IMR-90 (cell line): ENCODE results near the gene CLIC5. TPM values are rescaled to one million over a fixed set of nuclear protein-coding genes. Genes with fewer than 3 reads are reported as not detected.

ENCODE experiments used
- ATAC-seq: fragments of 200-7000 bp; cut with Tn5 transposase; 2 replicates; pipeline ENCODE4 v1.9.1; 2020; ENCODE audit warnings: low read depth, mild to moderate bottlenecking, moderate library complexity
- BruUV-seq: library from RNA; stranded (reverse); fragments of 400-500 nt; replicated peaks from 2 replicates; lab custom pipeline; 2021; lab: Mats Ljungman, UMichigan
- CTCF ChIA-PET: fragments of 300-600 bp; formaldehyde crosslinking; extraction: SDS; loops from one replicate; lab custom pipeline; 2021; ENCODE audit warnings: antibody characterized with exemption; lab: Yijun Ruan, JAX
- POLR2A ChIA-PET: fragments of 300-600 bp; sonication (Branson Sonifier 250); formaldehyde crosslinking; loops from one replicate; lab custom pipeline; 2022; ENCODE audit warnings: antibody characterized with exemption; ENCODE audit not compliant: unreplicated experiment; lab: Charles Lee
- DNase-seq: peaks from one replicate; pipeline ENCODE4 v3.0.0; 2013
- H2AFZ ChIP-seq: replicated peaks from 2 replicates; pipeline ENCODE3; 2013; ENCODE audit warnings: low read length, mild to moderate bottlenecking; ENCODE audit not compliant: poor library complexity
- H2AK5ac ChIP-seq: 2 replicates; pipeline ENCODE4 v1.6.1; 2013; ENCODE audit warnings: low read depth, low read length, inconsistent platforms
- H2AK9ac ChIP-seq: replicated peaks from 2 replicates; pipeline ENCODE3; 2013; ENCODE audit warnings: mild to moderate bottlenecking, low read depth, low read length, moderate library complexity; ENCODE audit not compliant: poor library complexity
- H2BK120ac ChIP-seq: 2 replicates; pipeline ENCODE4 v1.6.1; 2013; ENCODE audit warnings: low read depth, low read length, inconsistent platforms
- H2BK15ac ChIP-seq: 3 replicates; pipeline ENCODE4 v1.6.1; 2013; ENCODE audit warnings: low read depth, low read length, inconsistent platforms
- H2BK20ac ChIP-seq: 2 replicates; pipeline ENCODE4 v1.6.1; 2013; ENCODE audit warnings: low read depth, mild to moderate bottlenecking, inconsistent platforms, low read length, moderate library complexity
- H2BK5ac ChIP-seq: 2 replicates; pipeline ENCODE4 v1.6.1; 2013; ENCODE audit warnings: mild to moderate bottlenecking, low read depth, low read length, inconsistent platforms; ENCODE audit not compliant: poor library complexity, severe bottlenecking
- H3K14ac ChIP-seq: replicated peaks from 2 replicates; pipeline ENCODE4 v1.6.1; 2013; ENCODE audit warnings: low read depth, low read length, inconsistent platforms
- H3K18ac ChIP-seq: 2 replicates; pipeline ENCODE4 v1.6.1; 2013; ENCODE audit warnings: low read depth, low read length, control low read depth
- H3K23ac ChIP-seq: 2 replicates; pipeline ENCODE4 v1.6.1; 2013; ENCODE audit warnings: low read depth, low read length, inconsistent platforms
- H3K27ac ChIP-seq: 2 replicates; pipeline ENCODE4 v1.5.1; 2013; ENCODE audit warnings: mild to moderate bottlenecking, control low read depth, low read length; ENCODE audit not compliant: insufficient read depth
- H3K27me3 ChIP-seq: 2 replicates; pipeline ENCODE4 v1.6.1; 2013; ENCODE audit warnings: low read length; ENCODE audit not compliant: control insufficient read depth, insufficient read depth
- H3K36me3 ChIP-seq: 2 replicates; pipeline ENCODE4 v1.6.1; 2013; ENCODE audit warnings: low read length, mixed read lengths; ENCODE audit not compliant: control insufficient read depth, insufficient read depth
- H3K4ac ChIP-seq: 2 replicates; pipeline ENCODE4 v1.6.1; 2013; ENCODE audit warnings: low read depth, low read length, inconsistent platforms
- H3K4me1 ChIP-seq: 2 replicates; pipeline ENCODE4 v1.6.1; 2013; ENCODE audit warnings: low read length, mixed read lengths; ENCODE audit not compliant: control insufficient read depth, insufficient read depth
- H3K4me2 ChIP-seq: 2 replicates; pipeline ENCODE4 v1.6.1; 2013; ENCODE audit warnings: low read depth, mild to moderate bottlenecking, control low read depth, low read length, moderate library complexity
- H3K4me3 ChIP-seq: 2 replicates; pipeline ENCODE4 v1.5.1; 2013; ENCODE audit warnings: low read depth, mild to moderate bottlenecking, control low read depth, low read length, moderate library complexity; ENCODE audit not compliant: insufficient read depth
- H3K56ac ChIP-seq: 2 replicates; pipeline ENCODE4 v1.6.1; 2013; ENCODE audit warnings: low read length, inconsistent platforms; ENCODE audit not compliant: insufficient read depth; ENCODE audit errors: extremely low read depth
- H3K79me1 ChIP-seq, 2 experiments: 2 replicates each; pipeline ENCODE4 v1.6.1; 2013; ENCODE audit warnings: low read length in 2 of 2, inconsistent platforms in 1 of 2, low read depth in 1 of 2
- H3K9ac ChIP-seq: 2 replicates; pipeline ENCODE4 v1.6.1; 2013; ENCODE audit warnings: low read depth, low read length, control low read depth
- H3K9me1 ChIP-seq: 2 replicates; pipeline ENCODE4 v1.6.1; 2013; ENCODE audit warnings: low read length, inconsistent platforms; ENCODE audit not compliant: insufficient read depth
- H3K9me3 ChIP-seq: 2 replicates; pipeline ENCODE4 v1.6.1; 2013; ENCODE audit warnings: low read length; ENCODE audit not compliant: control insufficient read depth, insufficient read depth
- H4K20me1 ChIP-seq: 2 replicates; pipeline ENCODE4 v1.6.1; 2013; ENCODE audit warnings: low read length, inconsistent platforms; ENCODE audit not compliant: insufficient read depth
- H4K5ac ChIP-seq: 2 replicates; pipeline ENCODE4 v1.6.1; 2013; ENCODE audit warnings: mild to moderate bottlenecking, low read depth, low read length, control low read depth
- H4K8ac ChIP-seq, 2 experiments: 2 replicates each; pipeline ENCODE4 v1.6.1; 2013; ENCODE audit warnings: low read depth in 2 of 2, low read length in 2 of 2, control low read depth in 1 of 2, inconsistent platforms in 1 of 2
- H4K91ac ChIP-seq: 2 replicates; pipeline ENCODE4 v1.6.1; 2013; ENCODE audit warnings: low read depth, low read length, inconsistent platforms; ENCODE audit not compliant: insufficient read depth
- BHLHE40 ChIP-seq: fragments of 150-350 bp; IDR thresholded peaks from 2 replicates; pipeline ENCODE4 v1.6.1; 2016; ENCODE audit warnings: mild to moderate bottlenecking, low read depth, low read length
- CEBPB ChIP-seq: IDR thresholded peaks from 2 replicates; pipeline ENCODE4 v1.6.1; 2012; ENCODE audit warnings: low read depth, low read length, improper control_type of control experiment
- CHD1 ChIP-seq: IDR thresholded peaks from 2 replicates; pipeline ENCODE4 v1.6.1; 2012; ENCODE audit warnings: low read depth, low read length, improper control_type of control experiment
- CTCF ChIP-seq: conservative IDR thresholded peaks from 2 replicates; pipeline ENCODE4 v1.5.1; 2012; ENCODE audit warnings: mild to moderate bottlenecking, low read depth, low read length, improper control_type of control experiment
- ELK1 ChIP-seq: fragments of 150-350 bp; IDR thresholded peaks from 2 replicates; pipeline ENCODE4 v1.6.1; 2016; ENCODE audit warnings: low read depth, mild to moderate bottlenecking, low read length, moderate library complexity, borderline replicate concordance
- FOS ChIP-seq: fragments of 150-350 bp; IDR thresholded peaks from 2 replicates; pipeline ENCODE4 v1.6.1; 2016; ENCODE audit warnings: low read depth, low read length
- MAFK ChIP-seq: IDR thresholded peaks from 2 replicates; pipeline ENCODE4 v1.6.1; 2012; ENCODE audit warnings: low read depth, low read length, improper control_type of control experiment
- MAZ ChIP-seq: IDR thresholded peaks from 2 replicates; pipeline ENCODE4 v1.6.1; 2012; ENCODE audit warnings: low read depth, mild to moderate bottlenecking, low read length, improper control_type of control experiment, moderate library complexity, borderline replicate concordance
- MXI1 ChIP-seq: IDR thresholded peaks from 2 replicates; pipeline ENCODE4 v1.6.1; 2012; ENCODE audit warnings: low read depth, mild to moderate bottlenecking, low read length, moderate library complexity, borderline replicate concordance
- NFE2L2 ChIP-seq: fragments of 150-350 bp; IDR thresholded peaks from 2 replicates; pipeline ENCODE4 v1.6.1; 2016; ENCODE audit warnings: low read depth, mild to moderate bottlenecking, low read length
- POLR2A ChIP-seq: IDR thresholded peaks from 2 replicates; pipeline ENCODE4 v1.6.1; 2012; ENCODE audit warnings: mild to moderate bottlenecking, low read depth, low read length
- RAD21 ChIP-seq: IDR thresholded peaks from 2 replicates; pipeline ENCODE4 v1.6.1; 2012; ENCODE audit warnings: low read length, improper control_type of control experiment
- RCOR1 ChIP-seq: IDR thresholded peaks from 2 replicates; pipeline ENCODE4 v1.6.1; 2012; ENCODE audit warnings: mild to moderate bottlenecking, low read length, improper control_type of control experiment; ENCODE audit not compliant: insufficient replicate concordance
- RFX5 ChIP-seq: IDR thresholded peaks from 2 replicates; pipeline ENCODE4 v1.8.0; 2012; ENCODE audit warnings: low read depth, mild to moderate bottlenecking, low read length, moderate library complexity
- SMC3 ChIP-seq: fragments of 150-350 bp; IDR thresholded peaks from 2 replicates; pipeline ENCODE4 v1.6.1; 2016; ENCODE audit warnings: low read depth, mild to moderate bottlenecking, antibody characterized with exemption, low read length, moderate library complexity
- USF2 ChIP-seq: fragments of 150-350 bp; IDR thresholded peaks from 2 replicates; pipeline ENCODE4 v1.6.1; 2017; ENCODE audit warnings: mild to moderate bottlenecking, antibody characterized with exemption, low read length, low read depth
- WGBS, 2 experiments: methylation state at CpG; one replicate each; pipeline versions ENCODE4 v1.1.5 to v1.1.7; 2013; ENCODE audit warnings: missing lambda C conversion rate in 2 of 2; ENCODE audit not compliant: insufficient read length in 1 of 2; ENCODE audit errors: extremely low coverage in 2 of 2; 5-methylcytosine and 5-hydroxymethylcytosine counted together
- dilution Hi-C: fragments of 300-500 bp; cut with HindIII; formaldehyde crosslinking; loops from one replicate; pipeline ENCODE4 v1.14.3; 2018; ENCODE audit warnings: low sequenced_read_pairs; ENCODE audit not compliant: unreplicated experiment
- in situ Hi-C: fragments of 300-500 bp; cut with MboI; formaldehyde crosslinking; loops from 3 replicates; pipeline ENCODE4 v1.14.3; 2019; ENCODE audit warnings: low sequenced_read_pairs, inconsistent platforms, mixed read lengths
- intact Hi-C: fragments of 100-400 bp; cut with micrococcal nuclease; formaldehyde crosslinking; loops from 2 replicates; pipeline ENCODE4 v1.10.0; 2022
- polyA plus RNA-seq, 3 experiments: library from polyadenylated mRNA; depleted of rRNA; stranded (reverse); fragments of >200 nt; gene quantifications; 2 replicates each; pipeline ENCODE4 v1.2.3, GENCODE V29; 2012; ENCODE audit warnings: low replicate concordance in 1 of 3
- total RNA-seq: library from RNA; depleted of rRNA; stranded (reverse); fragments of >200 nt; gene quantifications from 2 replicates; pipeline ENCODE4 v1.2.3, GENCODE V29; 2012

The CLIC5 gene
- total and polyA plus RNA-seq, 2 of the 4 experiments (the other 2 are of a cell fraction) = not detected

- ChIA-PET CTCF (no interaction called here), POLR2A (no interaction called here)
- H3K9me1 ChIP-seq = no peaks in the 10 kb centered on the region
- TF ChIP-seq MXI1 = no peak
- no peak for TF ChIP-seq RAD21
- no peak for TF ChIP-seq MAFK
- TF ChIP-seq USF2 = no peak
- no peak for TF ChIP-seq SMC3
- no peak for TF ChIP-seq RCOR1
- TF ChIP-seq FOS = no peak
- no peak for TF ChIP-seq BHLHE40
- TF ChIP-seq CEBPB = no peak
- no peak for TF ChIP-seq CHD1
- TF ChIP-seq RFX5 = no peak
- no peak for TF ChIP-seq MAZ
- TF ChIP-seq NFE2L2 = no peak
- TF ChIP-seq ELK1 = no peak
- TF ChIP-seq CTCF = no peak
- no peak for TF ChIP-seq POLR2A
- no peak overlapping the region for H3K14ac ChIP-seq
- H3K56ac ChIP-seq = no peak overlapping the region
- no peak overlapping the region for H3K27ac ChIP-seq
- no peak overlapping the region for H3K18ac ChIP-seq
- no peaks in the 10 kb centered on the region for H3K27me3 ChIP-seq
- H2AFZ ChIP-seq = no peak overlapping the region
- H2AK5ac ChIP-seq = no peak overlapping the region
- H3K9me3 ChIP-seq = no peaks in the 10 kb centered on the region
- H4K20me1 ChIP-seq = no peaks in the 10 kb centered on the region
- H2AK9ac ChIP-seq = no peak overlapping the region
- no CpG with 5 or more reads among the region's 1 CpG for WGBS, 2 experiments
- no peak overlapping the region for H3K4ac ChIP-seq
- intact Hi-C loops (no loop called here), in situ Hi-C loops (no loop called here), dilution Hi-C loops (no loop called here)
- H3K23ac ChIP-seq = no peak overlapping the region
- no peaks in the 10 kb centered on the region for H3K36me3 ChIP-seq
- H3K9ac ChIP-seq = no peak overlapping the region
- no peaks in the 10 kb centered on the region for H3K79me1 ChIP-seq
- no peak overlapping the region for H2BK5ac ChIP-seq
- H2BK15ac ChIP-seq = no peak overlapping the region
- H2BK20ac ChIP-seq = no peak overlapping the region
- H4K8ac ChIP-seq = no peak overlapping the region
- H4K5ac ChIP-seq = no peak overlapping the region
- ATAC-seq = no peak
- H3K4me3 ChIP-seq = no peak overlapping the region
- no peak overlapping the region for H2BK120ac ChIP-seq
- no peak for DNase-seq
- no peaks in the 10 kb centered on the region for H3K4me1 ChIP-seq
- BruUV-seq = no TSS peak
- H4K91ac ChIP-seq = no peak overlapping the region
- no peak overlapping the region for H3K4me2 ChIP-seq
Measured at GRCh38 chr6:46035242-46035641, 19.6 kb upstream of the CLIC5 start.
